Stimulated activated CD8-positive, alpha-beta memory T cell treated with anti-CD3 and anti-CD28 coated beads, Interleukin-12 subunit alpha, Interleukin-12 subunit beta, amount 100 ng/mL, for 24 hours (primary cell): ENCODE results near the gene APOC4.
"Not testable (repeated sequence)": the region's sequence is repeated elsewhere in the genome, so short reads cannot be mapped to it uniquely, and the experiment has no call there.

Experiments
- DNase-seq: peaks from one replicate; pipeline ENCODE4 v3.0.0-alpha.2; 2020; ENCODE audit errors: extremely low read depth

APOC4 gene

DNA sequence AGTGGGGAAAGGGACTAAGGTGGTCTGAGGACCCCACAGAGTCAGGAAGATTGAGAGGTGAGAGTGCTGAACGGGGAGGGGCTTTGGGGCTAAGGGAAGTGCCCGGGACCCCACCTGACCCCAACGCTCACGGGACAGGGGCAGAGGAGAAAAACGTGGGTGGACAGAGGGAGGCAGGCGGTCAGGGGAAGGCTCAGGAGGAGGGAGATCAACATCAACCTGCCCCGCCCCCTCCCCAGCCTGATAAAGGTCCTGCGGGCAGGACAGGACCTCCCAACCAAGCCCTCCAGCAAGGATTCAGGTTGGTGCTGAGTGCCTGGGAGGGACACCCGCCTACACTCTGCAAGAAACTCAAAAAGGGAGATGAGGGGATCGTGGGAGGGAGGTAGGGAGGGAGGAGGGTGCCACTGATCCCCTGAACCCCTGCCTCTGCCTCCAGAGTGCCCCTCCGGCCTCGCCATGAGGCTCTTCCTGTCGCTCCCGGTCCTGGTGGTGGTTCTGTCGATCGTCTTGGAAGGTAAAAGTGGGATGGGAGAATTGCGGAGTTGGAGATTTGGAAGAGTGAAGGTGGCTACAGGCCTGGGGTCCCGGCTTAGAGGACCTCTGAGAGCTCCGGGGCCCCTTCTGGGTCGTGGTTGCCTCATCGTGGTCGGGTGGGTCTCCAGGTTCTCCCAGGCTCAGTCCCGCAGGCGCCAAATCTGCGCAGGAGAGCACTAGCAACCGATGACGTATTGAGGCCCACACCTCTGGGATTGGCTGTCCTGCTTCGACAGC lies 27.4 kb upstream of the APOC4 start, which contains the start of gene APOC1:
Gene APOC1, plus strand, starts transcription at position 176 of the 774 bp plus-strand sequence. Its CDS starts 284 bp downstream, at position 460.
- DNase-seq, result peak; percentile 44

DNA sequence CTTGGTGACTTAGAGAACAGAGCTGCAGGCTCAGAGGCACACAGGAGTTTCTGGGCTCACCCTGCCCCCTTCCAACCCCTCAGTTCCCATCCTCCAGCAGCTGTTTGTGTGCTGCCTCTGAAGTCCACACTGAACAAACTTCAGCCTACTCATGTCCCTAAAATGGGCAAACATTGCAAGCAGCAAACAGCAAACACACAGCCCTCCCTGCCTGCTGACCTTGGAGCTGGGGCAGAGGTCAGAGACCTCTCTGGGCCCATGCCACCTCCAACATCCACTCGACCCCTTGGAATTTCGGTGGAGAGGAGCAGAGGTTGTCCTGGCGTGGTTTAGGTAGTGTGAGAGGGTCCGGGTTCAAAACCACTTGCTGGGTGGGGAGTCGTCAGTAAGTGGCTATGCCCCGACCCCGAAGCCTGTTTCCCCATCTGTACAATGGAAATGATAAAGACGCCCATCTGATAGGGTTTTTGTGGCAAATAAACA lies 17.8 kb upstream of the APOC4 start:
- DNase-seq, result no peak

DNA sequence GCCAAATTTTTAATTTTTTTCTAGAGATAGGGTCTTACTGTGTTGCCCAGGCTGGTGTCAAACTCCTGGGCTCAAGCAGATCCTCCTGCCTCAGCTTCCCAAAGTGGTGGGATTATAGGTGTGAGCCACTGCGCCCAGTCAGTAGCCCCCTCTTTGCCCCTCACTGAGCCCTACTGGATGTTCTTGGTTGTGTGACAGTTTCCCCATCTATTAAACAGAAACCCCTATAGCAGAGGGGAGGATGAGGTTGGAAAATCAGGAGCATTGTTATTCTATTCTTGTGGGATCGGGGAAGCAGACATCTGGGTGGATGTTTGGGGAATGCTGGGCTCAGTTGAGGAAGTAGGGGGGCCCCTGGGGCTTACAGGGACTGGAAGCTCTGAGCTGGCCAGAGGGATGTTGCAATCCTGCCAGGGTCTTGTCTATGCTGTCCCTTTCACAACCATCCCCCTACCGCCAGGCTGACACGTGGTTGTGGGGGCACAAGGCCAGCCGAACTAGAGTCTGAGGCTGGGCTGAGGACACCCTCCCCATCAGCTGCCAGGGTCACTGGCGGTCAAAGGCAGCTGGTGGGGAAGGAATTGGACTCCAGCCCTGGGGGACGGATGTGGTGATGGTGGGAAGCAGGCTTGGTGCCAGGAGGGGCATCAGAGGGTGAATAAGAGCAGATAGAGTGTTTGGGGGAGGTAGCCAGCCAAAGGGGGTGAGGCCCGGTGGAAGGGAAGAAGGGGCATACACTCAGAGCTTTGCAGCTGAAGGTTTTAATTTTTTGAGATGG lies 16.7 kb upstream of the APOC4 start:
- no peak for DNase-seq

DNA sequence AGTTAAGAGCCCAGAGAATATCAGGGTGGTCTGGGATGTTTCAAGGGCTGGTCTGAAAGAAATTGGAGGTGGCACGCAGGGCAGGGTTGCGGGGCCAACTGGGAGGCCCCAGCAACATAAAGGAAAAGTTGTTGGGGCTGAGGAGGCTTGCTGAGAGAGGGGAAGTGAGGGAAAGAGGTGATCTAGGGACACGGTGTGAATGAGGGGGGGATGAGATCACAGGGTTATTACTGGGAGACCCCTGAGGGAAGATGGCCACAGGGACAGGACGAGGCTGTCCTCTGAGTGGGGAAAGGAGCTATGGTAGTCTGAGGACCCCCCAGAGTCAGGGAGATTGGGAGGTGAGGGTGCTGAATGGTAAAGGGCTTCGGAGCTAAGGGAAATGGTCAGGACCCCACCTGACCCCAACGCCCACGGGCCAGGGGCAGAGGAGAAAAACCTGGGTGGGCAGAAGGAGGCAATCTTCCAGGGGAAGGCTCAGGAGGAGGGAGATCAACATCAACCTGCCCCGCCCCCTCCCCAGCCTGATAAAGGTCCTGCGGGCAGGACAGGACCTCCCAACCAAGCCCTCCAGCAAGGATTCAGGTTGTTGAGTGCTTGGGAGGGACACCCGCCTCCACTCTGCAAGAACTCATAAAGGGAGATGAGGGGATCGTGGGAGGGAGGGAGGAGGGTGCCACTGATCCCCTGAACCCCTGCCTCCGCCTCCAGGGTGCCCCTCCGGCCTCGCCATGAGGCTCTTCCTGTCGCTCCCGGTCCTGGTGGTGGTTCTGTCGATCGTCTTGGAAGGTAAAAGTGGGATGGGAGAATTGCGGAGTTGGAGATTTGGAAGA lies 15.6 kb upstream of the APOC4 start:
- DNase-seq, result not testable (repeated sequence)

DNA sequence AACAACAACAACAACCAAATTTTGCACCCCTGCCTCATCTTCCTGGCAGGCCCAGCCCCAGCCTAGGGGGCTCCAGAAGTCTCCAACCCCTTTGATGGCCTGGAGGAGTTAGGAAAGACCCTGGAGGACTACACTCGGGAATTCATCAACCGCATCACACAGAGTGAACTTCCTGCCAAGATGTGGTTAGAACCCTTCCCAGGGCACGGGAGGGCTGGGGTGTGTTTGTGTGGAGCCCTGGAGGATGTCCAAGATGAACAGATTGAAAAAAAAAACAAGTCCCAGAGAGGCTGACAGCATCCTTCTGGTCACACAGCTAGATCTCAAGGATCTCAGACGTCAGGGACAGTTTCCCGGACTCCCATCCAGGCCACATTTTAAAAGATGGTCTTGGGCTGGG lies 14.3 kb upstream of the APOC4 start:
- DNase-seq, result no peak

DNA sequence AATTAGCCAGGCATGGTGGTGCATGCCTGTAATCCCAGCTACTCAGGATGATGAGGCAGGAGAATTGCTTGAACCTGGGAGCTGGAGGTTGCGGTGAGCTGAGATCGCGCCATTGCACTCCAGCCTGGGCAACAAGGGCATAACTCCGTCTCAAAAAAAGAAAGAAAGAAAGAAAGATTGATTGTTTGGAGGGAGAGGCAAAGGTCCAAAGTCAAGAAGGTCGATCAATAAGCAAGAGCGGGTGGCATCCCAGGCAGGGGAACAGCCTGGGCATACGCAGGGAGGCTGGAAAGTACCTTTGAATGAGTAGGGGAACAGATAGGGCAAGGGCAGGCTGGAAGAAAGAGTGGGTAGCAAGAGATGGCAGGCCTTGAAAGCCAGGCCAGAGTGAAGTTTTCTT lies 11.9 kb upstream of the APOC4 start:
- DNase-seq, result no peak

DNA sequence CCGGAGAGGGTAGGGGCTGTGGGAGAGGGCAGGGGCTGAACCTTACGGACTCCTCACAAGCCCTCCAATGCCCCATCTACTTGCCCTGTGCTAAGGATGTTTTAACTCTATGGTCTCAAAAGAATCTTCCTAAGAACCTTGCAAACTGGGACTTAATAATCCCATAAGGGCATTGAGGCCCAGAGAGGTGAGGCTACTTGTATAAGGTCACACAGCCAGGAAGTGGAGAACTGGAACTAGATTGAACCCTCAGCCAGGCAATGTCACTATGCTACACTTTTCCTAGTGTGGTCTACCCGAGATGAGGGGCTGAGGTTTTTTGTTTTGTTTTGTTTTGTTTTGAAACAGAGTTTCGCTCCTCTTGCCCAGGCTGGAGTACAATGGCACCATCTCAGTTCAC lies 10.5 kb upstream of the APOC4 start:
- no peak for DNase-seq

DNA sequence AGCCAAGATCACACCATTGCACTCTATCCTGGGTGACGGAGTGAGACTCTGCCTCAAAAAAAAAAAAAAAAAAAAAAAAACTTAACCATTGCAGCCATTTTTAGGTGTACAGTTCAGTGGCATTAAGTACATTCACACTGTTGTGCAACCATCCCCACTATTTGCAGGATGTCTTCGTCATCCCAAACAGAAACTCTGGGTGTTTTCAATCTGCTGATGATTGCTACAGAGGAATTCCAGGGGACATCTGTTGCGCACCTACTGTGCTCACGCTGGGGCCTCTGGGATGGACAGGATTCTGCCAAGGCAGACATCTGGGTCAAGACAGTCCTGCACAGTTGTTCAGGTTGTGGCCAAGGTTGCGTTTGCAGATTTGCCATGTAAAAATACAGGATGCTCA lies 2.4 kb upstream of the APOC4 start:
- no peak for DNase-seq

DNA sequence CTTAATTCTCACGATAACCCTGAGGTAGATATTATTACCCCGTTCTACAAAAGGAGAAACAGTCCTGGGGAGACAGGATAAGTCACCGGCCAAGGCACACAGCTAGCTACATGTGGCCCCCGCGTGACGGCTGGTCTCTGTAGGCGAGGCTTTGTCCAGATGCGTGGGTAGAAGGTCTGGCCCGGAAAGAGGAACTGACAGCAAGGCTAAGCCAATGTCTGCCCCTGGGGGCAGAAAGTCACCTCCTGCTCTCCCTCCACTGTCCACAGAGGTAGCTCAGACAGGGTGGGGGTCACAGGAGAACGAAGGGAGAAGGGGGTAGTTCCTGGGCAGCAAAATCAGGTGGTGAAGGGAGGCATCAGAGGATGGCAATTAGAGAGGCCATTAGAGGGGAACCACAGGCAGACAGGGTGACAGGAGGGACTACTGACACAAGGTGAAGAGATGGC lies 1.8 kb downstream of the APOC4 start:
- DNase-seq, result no peak

DNA sequence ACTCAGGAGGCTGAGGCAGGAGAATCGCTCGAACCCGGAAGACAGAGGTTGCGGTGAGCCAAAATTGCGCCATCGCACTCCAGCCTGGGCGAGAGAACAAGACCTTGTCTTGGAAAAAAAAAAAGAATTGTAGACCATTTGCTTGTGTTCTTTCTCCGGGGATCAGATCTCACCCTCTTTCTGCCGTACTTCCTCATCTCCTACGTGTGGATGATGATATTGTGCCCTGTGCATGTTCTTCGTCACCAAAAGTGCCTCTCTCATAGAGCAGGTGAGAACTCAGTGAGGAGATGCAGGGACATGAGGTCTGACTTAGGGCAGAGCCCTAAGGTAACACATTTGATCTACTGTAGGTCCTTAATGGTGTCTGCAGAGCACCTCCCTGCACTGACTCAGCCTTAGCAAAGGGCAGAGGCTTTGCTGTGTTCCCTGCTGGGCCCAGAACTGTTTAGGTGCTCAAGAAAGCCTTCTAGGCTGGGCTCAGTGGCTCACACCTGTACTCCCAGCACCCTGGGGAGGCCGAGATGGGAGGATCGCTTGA lies 5.1 kb downstream of the APOC4 start:
- no peak for DNase-seq

DNA sequence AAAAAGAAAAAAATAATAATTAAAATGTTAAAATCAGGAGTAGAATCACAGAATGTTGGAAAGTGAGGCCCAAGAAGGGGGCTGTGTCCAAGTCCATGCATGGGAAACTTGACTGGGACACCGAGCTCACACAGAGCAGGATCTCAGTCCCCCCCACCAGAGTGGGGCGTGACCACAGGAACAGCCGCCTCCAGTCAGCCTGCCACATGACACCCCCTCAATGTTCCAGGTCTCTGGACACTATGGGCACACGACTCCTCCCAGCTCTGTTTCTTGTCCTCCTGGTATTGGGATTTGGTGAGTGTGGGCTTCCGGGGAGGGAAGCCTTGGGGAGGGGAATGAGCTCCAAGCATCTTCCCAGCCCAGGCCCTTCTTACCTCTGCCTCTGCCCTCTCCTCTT lies 6.2 kb downstream of the APOC4 start:
- DNase-seq, result no peak

DNA sequence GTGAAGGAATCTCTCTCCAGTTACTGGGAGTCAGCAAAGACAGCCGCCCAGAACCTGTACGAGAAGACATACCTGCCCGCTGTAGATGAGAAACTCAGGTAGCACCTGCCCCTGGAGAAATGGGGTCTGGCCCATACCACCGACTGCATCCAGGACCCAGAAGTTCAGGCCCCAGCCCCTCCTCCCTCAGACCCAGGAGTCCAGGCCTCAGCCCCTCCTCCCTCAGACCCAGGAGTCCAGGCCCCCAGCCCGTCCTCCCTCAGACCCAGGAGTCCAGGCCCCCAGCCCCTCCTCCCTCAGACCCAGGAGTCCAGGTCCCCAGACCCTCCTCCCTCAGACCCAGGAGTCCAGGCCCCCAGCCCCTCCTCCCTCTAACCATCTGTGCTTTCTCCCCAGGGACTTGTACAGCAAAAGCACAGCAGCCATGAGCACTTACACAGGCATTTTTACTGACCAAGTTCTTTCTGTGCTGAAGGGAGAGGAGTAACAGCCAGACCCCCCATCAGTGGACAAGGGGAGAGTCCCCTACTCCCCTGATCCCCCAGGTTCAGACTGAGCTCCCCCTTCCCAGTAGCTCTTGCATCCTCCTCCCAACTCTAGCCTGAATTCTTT lies 6.8 kb downstream of the APOC4 start:
- DNase-seq, result no peak

DNA sequence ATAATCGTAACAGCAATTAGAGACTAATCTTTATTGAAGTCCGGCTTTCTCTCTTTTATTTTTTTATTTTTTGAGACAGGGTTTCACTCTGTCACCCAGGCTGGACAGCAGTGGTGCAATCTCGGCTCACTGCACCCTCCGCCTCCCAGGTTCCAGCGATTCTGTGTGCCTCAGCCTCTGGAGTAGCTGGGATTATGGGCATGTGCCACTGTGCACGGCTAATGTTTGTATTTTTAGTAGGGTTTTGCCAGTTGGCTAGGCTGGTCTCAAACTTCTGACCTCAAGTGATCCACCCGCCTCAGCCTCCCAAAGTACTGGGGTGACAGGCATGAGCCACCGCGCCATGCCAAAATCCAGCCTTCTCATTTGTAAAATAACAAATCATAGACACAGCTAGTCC lies 7.5 kb downstream of the APOC4 start:
- DNase-seq, result no peak

DNA sequence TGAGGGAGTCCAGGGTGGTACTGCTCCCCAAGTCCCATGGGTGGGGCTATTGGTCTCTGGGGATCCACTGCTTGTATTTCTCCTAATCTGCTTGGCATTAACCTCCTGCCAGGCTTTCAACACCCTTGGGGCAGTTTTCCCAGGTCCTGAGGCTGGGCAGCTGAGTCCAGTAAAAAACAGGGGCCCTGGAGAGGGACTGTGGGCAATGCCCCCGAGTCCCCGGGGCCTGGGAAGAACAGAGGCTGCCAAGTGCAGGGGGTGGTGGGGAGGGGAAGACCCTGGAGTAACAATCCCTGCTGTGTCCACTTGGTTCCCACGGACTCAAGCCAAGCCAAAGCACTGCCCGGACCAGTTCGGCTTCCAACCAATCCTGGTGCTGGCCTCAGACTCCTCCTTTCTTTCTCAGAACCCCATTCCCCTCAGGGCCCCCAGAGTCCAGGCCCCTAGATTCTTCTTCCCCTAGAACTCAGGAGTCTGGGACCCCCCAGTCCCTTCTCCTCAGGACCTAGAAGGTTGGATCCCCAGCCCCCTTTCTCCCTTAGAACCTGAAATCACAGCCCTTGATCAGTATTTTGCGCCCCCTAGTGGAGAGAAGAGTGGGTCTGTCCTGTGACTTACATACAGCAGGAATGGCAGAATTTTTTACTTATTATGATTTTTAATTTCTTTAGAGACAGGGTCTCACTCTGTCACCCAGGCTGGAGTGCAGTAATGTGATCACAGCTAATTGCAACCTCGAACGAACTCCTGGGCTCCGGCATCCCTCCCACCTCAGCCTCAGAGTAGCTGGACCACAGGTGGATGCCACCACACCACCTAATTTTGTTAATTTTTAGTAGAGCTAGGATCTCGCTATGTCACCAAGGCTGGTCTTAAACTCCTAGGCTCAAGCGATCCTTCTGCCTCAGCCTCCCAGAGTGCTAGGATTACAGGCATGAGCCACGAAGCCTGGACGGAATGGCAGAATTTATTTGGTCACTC lies 9.4 kb downstream of the APOC4 start:
- DNase-seq, result no peak

DNA sequence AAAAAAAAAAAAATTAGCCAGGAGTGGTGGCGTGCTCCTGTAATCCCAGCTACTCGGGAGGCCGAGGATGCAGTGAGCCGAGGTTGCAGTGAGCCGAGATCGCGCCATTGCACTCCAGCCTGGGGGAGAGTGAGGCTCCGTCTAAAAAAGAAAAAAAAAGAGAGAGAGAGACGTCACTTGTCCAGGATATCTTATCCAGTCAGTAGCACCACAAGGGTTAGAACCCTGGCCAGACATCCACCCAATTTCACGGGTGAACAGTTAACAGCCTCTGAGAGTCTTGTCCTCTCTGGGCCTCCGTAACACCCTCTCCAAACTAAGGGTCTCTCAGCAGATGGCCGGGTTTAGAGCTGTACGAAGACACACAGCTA lies 12.2 kb downstream of the APOC4 start:
- DNase-seq, result no peak

DNA sequence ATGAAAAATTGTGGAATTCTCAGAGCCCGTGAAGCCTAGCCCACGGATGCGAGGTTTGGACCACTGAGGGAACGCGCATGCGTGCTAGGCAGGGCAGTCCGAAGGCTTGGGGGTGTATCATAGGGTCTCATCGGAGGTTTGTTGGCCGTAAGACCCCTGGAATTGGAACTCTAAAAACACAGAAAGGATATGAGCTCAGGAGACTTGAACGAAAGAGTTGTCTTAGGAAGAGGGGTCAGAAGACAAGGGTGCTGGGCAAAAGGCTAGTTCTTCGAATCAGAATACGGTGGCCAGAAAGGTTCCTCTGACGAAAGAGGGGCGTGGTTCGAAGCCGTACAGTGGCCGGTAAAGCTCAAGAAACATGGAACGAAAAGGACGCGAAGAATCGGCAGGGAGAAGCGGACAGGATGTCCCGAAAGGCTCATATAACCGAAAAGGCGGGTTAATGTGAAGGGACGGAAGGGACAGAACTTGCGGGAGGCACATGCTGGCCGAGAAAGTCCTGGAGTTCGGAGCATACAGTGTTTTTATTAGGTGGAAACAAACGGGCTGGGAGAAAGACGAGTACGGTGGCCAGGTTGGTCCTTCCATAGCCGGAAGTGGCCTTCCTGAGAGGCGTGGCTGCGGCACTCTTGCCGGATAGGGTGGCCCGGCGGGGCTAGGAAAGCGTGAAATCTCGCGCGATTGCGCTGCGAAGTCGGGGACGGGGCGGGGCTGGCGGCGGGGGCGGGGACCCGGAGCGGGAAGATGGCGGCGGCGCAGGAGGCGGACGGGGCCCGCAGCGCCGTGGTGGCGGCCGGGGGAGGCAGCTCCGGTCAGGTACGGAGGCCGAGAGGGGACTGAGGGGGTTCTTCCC lies 12.8 kb downstream of the APOC4 start, which contains the start of gene CLPTM1:
Gene CLPTM1, plus strand, starts transcription at position 732 of the 856 bp plus-strand sequence. Its CDS starts 16 bp downstream, at position 748.
- peak; percentile 91 for DNase-seq

DNA sequence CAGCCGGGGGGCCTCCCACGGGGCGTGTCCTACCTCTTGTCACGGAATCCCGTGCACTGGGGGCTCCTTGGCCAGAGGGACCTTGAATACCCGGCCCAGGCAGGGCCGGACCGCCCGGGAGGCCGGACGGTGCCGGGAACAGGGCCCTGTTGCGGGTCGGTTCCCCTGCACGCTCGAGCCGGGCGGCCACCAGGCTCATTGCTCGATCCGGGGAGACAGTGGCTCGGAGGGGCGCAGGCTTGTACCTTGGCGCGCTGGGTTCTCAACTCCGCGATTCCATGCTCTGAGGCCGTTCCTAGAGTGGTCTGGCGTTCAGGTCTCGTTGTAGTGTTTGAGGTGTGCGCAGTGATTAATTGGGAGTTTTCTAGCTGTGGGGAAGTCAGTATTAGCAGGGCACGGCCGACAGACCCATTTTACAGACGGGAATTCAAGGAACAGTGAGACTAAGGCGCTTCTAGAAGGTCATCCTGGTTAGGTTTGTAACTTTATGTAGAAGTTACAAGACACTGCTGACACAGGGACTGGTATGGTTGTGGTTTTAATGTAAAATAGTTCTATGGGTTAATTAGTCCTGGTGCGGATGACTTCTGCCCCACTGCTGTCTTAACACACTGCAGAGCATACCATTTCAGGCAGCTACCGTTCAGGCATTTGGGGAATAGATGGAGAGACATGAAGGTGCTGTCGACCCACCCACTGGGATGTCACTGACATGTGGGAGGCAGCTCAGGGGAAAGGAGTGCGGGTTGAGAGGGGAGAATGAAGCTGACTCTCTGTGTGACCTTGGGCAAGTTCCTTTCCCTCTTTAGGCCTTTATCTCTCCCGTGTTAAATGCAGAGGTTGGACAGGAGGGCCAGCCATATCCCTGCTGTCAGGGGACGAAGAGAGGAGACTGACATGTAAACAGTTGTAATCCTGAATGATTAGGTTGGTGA lies 13.7 kb downstream of the APOC4 start:
- no peak for DNase-seq

DNA sequence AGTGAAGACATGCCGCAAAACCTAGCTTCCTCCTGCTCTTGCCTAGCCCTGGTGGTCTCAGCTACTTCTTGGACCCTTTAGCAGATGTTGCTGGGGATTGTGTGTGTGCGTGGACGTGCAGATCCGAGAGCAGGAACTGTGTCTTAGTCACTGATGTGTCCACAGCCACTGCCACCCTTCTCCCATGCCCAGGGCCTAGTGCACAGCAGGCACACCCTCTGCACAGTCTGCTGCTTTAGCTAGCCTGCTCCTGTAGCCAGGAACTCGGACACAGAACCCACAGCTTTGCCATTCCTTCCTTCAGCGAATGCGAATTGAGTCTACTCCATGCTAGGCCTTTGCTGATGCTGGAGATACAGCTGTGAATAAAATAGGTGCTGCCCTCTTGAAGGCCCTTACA lies 15.5 kb downstream of the APOC4 start:
- no peak for DNase-seq
